ENCODE data around the gene ELF1. TPM values are rescaled to one million over a fixed set of nuclear protein-coding genes. Genes with fewer than 3 reads are reported as not detected.

ELF1 gene
- total RNA-seq, 4 donors from 2014 or later: 61.9 to 84.5 (median 71.5) TPM

GRCh38 chr13:41058295-41059070 is 39.4 kb upstream of the ELF1 start:
- peaks cover 23 to 75% (median 40%) of the 10 kb centered on the region in 3 donors for H3K4me1 ChIP-seq
- H3K4me3 ChIP-seq: peak overlapping the region; percentile 1 to 90 (median 75)
- no peak for DNase-seq
- 67 to 69% methylated on average over 14 to 18 of the region's 18 CpGs for WGBS, 2 donors
- TF ChIP-seq POLR2A (IDR thresholded peaks at IDR 0.05) (no peak), CTCF (IDR thresholded peaks at IDR 0.05) (no peak)
- H3K27me3 ChIP-seq: no peaks in the 10 kb centered on the region
- no peaks in the 10 kb centered on the region for H3K36me3 ChIP-seq
- peak overlapping the region; percentile 24 to 98 (median 96) for H3K27ac ChIP-seq
- intact Hi-C loops (cut with DNase I): no loop called here
- no peaks in the 10 kb centered on the region for H3K9me3 ChIP-seq

GRCh38 chr13:41056826-41057711 is 38.0 kb upstream of the ELF1 start:
- WGBS, 2 donors: 74 to 83% methylated on average over 10 to 11 of the region's 11 CpGs
- no peak for DNase-seq
- H3K4me1 ChIP-seq: peaks cover 22 to 77% (median 47%) of the 10 kb centered on the region in 3 donors

GRCh38 chr13:41056194-41056593 is 37.1 kb upstream of the ELF1 start:
- H3K27me3 ChIP-seq: no peaks in the 10 kb centered on the region
- no peak for TF ChIP-seq POLR2A (IDR thresholded peaks at IDR 0.05)
- TF ChIP-seq CTCF (IDR thresholded peaks at IDR 0.05): no peak
- DNase-seq: no peak
- no peak overlapping the region for H3K27ac ChIP-seq
- no peaks in the 10 kb centered on the region for H3K9me3 ChIP-seq
- peaks cover 22 to 82% (median 47%) of the 10 kb centered on the region in 3 donors for H3K4me1 ChIP-seq
- H3K4me3 ChIP-seq: no peak overlapping the region
- intact Hi-C loops (cut with DNase I): no loop called here
- no peaks in the 10 kb centered on the region for H3K36me3 ChIP-seq

More at GRCh38 chr13:41056826-41057711, 38.0 kb upstream of the ELF1 start:
- intact Hi-C loops (cut with DNase I): no loop called here
- TF ChIP-seq CTCF (IDR thresholded peaks at IDR 0.05): no peak
- no peak for TF ChIP-seq POLR2A (IDR thresholded peaks at IDR 0.05)
- peak overlapping the region in 1 of 4 donors; percentile 3 for H3K27ac ChIP-seq
- H3K4me3 ChIP-seq: no peak overlapping the region
- H3K36me3 ChIP-seq: no peaks in the 10 kb centered on the region
- no peaks in the 10 kb centered on the region for H3K9me3 ChIP-seq
- no peaks in the 10 kb centered on the region for H3K27me3 ChIP-seq

GRCh38 chr13:41054919-41055619 is 36.0 kb upstream of the ELF1 start:
- no peak for DNase-seq
- intact Hi-C loops (cut with DNase I): no loop called here
- TF ChIP-seq POLR2A (IDR thresholded peaks at IDR 0.05): no peak
- TF ChIP-seq CTCF (IDR thresholded peaks at IDR 0.05): no peak
- Histone ChIP-seq H3K27me3 (no peaks in the 10 kb centered on the region), H3K36me3 (no peaks in the 10 kb centered on the region), H3K9me3 (no peaks in the 10 kb centered on the region), H3K27ac (peak overlapping the region in 3 of 4 donors; percentile 7 to 68 (median 59)), H3K4me1 (peaks cover 22 to 93% (median 47%) of the 10 kb centered on the region in 3 donors), H3K4me3 (no peak overlapping the region)
- 89 to 94% methylated on average over 5 of the region's 5 CpGs for WGBS, 2 donors

Data from esophagus squamous epithelium (tissue), 5 donors.